HG02678 (cell line): ENCODE measurements around the gene IGSF23.
"Not testable (repeated sequence)": the region's sequence is repeated elsewhere in the genome, so short reads cannot be mapped to it uniquely, and the experiment has no call there.

Experiments used
- ATAC-seq: cut with Tn5 transposase; IDR thresholded peaks from one replicate; pipeline ENCODE4 v1.9.1; 2021; ENCODE audit warnings: mild to moderate bottlenecking, moderate library complexity; ENCODE audit not compliant: unreplicated experiment

The IGSF23 gene

DNA sequence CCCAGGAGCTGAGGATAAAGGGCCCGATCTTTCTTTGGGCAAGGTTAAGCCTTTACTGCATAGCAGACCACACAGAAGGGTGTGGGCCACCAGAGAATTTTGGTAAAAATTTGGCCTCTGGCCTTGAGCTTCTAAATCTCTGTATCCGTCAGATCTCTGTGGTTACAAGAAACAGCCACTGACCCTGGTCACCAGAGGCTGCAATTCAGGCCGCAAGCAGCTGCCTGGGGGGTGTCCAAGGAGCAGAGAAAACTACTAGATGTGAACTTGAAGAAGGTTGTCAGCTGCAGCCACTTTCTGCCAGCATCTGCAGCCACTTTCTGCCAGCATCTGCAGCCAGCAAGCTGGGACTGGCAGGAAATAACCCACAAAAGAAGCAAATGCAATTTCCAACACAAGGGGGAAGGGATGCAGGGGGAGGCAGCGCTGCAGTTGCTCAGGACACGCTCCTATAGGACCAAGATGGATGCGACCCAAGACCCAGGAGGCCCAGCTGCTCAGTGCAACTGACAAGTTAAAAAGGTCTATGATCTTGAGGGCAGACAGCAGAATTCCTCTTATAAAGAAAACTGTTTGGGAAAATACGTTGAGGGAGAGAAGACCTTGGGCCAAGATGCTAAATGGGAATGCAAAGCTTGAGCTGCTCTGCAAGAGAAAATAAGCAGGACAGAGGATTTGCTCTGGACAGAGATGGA is 49.5 kb downstream of the IGSF23 start:
- no peak for ATAC-seq

DNA sequence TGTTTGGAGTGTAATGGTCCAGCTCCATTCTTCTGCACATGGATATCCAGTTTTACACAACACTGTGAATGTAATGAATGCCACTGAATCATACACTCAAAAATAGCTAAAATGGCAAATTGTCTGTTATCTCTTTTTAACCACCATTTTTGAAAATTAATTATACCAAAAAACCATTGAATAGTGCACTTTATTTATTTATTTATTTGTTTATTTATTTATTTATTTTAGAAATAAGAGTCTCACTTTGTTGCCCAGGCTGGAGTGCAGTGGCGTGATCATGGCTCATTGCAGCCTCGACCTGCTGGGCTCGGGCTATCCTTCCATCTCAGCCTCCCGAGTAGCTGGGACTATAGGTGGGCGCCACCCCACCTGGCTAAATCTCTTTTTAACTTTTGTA is 50.6 kb downstream of the IGSF23 start:
- no peak for ATAC-seq

DNA sequence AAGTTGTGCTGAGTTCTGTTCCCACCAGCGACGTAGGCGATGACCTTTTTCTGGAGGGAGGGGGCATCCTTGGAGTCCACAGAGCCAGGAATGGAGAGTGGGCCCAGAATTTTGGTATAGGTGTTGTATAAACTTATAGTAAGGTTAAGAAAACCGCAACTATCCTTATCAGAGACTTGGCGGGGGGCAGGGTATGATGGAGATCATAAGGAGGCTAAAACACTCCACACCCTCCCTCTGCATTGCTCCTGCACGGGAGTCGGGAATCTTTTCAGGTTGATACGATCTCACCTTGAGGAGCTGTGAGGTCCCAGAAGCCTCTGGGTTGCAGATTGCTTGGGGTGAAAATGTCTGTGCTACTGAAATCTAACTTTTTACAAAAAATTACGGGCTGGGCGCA is 51.6 kb downstream of the IGSF23 start:
- ATAC-seq: no peak

DNA sequence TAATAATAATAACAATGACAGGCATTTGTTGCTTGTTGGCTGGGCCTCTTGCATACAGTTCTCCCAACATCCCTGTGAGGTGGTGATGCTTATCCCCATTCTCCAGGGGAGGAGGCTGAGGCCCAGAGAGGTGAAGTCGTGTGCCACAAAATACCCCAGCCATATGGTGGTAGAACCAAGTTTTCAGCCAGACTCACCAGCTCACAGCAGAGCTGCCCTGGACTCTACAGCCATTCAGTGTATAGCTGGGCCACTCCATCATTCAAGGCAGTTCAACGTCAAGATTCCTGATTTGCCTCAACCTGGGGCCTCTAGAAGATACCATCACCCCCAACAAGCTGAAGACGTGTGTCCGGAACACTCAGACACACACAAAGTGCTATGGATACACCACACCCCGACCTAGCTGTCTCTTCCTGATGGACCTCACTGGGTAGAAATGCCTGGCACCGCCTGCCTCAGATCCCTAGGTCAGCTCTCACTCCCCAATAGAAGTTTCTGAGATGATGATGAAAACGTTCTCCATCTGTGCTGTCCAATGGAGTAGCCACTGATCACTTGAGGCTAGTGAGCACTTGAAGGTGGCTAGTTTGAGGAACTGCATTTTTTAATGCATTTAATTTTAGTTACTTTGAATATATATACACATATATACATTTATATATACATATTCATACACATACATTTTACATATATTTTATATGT is 53.6 kb downstream of the IGSF23 start:
- no peak for ATAC-seq

DNA sequence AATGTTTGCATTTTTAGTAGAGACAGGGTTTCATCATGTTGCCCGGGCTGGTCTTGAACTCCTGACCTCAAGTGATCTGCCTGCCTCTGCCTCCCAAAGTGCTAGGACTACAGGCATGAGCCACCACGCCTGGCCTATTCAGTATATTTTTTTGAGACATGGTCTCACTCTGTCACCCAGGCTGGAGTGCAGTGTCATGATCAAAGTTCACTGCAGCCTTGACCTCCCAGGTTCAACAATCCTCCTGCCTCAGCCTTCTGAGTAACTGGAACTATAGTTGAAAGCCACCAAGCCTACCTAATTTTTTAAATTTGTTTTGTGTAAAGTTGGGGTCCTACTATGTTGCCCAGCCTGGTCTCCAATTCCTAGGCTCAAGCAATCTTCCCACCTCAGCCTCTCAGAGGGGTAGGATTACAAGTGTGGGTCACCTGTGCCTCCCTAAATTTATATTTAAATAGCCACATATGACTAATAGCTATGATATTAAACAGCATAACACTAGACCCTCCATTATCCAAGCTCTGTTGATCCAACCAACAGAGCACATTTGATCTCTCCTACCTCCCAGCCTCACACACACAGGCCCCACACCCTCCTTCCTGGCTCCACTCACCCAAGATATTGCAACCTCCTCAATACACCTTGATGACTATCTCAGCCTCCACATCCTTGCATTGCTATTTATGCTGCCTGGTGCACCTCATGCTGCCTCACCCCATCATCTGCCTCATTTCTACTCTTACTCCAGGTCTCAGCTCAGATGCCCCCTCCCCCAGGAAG is 55.8 kb downstream of the IGSF23 start:
- no peak for ATAC-seq

DNA sequence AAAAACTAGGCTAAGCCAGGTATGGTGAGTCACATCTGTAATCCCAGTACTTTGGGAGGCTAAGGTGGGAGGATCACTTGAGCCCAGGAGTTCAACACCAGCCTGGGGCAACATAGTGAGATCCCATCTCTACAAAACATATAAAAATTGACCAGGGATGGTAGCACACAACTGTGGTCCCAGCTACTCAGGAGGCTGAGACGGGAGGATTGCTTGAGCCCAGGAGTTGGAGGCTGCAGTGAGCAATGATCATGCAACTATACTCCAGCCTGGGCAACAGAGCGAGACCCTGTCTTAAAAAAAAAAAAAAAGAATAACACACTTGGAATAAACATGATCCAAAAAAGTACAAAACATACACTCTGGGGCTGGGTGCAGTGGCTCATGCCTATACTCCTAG is 56.7 kb downstream of the IGSF23 start:
- ATAC-seq: not testable (repeated sequence)

DNA sequence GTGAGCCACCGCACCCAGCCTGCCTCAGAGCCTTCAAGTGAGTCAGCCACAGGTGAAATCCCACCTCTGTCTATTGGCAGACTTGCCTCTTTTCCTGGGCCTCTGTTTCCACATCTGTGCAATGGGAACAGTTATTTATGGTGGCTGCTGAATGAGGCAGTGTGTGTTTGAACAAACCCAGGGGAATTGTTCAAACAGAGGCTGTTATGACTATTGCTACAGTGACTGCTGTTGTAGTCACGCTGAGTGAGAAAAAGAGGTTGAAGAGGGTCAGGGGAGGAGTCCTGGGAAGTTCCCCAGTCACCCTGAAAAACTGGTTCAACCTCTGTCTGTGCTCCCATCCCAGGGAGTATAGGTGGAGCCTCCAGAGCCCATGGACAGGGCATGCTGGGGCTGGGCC is 58.0 kb downstream of the IGSF23 start, which contains the start of gene CEACAM19:
CEACAM19 (plus strand) TSS at position 83 of the 400 bp plus-strand sequence. CDS start 450 bp downstream, outside the sequence.
- ATAC-seq: no peak

DNA sequence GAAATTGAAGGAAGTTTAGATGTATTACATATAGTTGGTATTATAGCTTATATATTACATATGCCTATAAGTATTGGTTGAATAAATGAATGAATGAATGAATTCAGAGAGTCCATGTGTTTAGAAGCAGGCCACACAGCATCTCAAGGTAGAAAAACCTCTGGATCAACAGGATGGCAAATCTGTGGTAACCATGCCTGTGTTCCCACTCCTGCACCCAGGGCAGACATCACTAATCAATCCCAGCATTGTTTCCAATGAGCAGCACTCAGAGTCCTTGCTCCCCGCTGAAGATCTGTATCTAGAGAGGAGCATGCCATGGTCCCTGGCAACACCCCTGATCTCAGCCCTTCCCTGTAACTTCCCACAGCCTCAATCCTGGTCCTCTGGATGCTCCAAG is 58.9 kb downstream of the IGSF23 start:
- no peak for ATAC-seq

DNA sequence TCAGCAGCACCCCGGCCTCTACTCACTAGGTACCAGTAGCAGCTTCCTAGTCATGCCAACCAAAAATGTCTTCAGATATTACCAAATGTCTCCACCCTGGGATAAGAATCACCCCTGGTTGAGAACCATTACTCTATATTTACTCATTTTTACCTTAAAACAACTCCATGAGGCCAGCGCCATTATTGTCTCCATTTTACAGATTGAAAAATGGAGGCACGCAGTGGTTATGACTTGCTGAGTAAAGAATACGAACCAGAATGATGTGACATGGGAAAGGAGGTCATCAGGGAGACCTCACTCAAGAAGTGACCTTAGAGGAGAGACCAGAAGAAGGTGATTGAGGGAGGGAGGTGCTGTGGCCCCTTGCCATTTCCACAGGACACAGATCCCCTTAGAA is 60.1 kb downstream of the IGSF23 start:
- ATAC-seq: no peak

DNA sequence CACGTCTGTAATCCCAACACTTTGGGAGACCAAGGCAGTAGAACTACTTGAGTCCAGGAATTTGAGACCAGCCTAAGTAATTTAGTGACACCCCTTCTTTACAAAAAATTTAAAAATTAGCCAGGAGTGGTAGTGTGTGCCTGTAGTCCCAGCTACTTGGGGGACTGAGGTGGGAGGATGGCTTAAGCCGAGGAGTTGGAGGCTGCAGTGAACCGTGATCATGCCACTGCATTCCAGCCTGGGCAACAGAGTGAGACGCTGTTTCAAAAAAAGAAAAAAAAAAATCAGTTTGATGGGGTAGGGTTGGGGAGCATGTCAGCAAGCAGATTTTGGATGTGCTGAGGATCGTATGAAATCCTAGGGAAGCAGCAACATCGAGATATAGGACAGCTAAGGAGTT is 62.2 kb downstream of the IGSF23 start:
- no peak for ATAC-seq

DNA sequence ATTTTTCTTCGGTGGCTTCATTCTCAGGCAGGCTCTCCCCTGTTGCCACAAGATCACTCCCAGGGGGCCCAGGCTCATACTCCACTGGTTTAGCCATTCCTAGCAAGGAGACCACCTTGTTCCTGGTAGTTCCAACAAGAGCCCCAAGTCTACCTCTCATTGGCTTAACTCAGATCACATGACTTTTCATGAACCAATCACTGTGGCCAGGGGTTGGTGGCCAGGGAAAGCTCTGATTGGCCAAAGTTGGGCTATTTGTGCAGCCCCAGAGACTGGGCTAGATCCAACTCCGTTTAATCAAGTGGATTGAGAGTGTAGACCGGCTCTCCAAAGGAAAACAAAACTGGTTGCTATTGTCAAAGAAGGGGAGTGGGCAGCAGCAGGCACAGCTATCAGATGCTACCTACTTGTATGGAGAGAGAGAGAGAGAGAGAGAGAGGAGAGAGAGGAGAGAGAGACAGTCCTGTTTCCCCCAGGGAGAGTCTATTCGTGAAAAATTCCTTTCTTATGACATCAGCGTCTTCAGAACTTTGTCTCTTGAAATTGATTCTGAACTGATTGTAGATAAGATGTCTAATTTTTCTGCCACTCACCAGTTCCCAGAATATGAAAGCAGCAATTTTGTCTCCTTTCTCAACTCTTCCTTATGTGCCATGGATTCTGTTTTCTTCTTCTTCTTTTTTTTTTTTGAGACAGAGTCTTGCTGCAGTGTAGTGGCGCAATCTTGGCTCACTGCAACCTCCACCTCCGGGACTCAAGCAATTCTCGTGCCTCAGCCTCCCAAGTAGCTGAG is 63.9 kb downstream of the IGSF23 start:
- ATAC-seq: no peak

DNA sequence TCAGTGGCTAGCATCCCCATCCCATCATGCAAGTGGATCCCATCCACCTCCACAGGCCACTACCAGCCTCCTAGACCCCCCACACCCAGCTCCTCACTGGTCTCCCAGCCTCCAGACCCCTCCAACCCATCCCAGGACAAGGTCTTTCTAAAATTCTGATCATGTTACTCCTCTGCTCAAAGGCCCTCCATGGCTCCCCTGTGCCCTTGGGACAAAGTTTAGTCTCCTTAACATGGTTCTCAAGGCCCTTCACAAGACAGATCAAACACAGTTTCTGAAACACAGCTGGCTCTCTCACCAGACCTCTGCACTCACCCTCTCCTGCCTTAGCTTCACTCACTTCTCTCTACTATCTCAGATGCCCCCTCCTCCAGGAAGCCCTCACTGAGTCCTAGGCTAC is 67.2 kb downstream of the IGSF23 start:
- no peak for ATAC-seq

DNA sequence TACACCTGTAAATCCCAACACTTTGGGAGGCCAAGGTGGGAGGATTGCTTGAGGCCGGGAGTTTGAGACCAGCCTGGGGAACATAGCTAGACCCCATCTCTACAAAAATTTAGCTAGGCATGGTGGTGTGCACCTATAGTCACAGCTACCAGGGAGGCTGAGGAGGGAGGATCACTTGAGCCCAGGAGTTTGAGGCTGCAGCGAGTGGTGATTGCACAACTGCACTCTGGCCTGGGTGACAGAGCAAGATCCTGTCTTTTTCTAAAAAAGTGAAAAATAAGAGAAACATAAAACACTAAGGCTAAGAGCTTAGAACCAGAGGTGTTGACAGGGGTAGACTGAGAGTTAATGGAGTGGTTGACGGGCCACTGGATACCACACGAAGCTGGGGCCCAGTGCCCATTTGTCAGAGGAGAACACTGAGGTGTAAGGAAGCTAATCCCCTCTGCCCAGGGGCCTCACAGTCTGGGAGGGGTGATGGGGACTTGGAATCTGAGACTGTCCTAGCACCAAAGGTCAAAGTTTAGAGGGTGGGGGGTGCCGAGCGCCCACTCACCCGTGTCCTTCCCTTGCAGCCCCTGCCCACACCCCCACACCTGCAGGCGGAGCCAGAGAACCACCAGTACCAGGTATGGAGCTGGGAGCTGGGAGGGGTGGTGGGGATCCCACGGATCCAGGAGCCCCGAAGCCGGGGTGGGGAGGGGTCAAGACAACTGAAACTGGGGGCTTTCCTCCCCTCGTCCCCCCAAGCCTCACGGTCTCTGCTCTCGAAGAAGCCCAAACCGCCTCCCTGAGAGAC is 68.8 kb downstream of the IGSF23 start:
- ATAC-seq: no peak

DNA sequence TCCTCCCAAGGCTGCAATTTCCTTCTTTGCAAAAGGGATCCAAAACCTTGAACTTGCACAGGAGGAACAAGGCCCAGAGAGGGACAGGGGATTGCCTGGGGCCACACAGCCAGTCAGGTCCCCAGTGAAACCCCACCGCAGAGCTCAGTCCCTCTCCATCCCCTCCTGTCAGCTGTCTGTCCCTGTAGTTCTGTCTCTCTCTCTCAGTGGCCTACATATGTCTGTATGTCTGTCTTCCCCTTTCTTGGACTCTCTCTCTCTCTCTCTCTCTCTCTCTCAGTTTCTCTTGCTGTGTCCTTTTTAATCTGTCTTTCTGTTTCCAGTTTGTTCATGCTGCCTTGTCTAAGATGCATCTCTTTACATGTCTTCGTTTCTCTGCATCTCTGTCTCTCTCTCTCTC is 69.4 kb downstream of the IGSF23 start:
- ATAC-seq: no peak

DNA sequence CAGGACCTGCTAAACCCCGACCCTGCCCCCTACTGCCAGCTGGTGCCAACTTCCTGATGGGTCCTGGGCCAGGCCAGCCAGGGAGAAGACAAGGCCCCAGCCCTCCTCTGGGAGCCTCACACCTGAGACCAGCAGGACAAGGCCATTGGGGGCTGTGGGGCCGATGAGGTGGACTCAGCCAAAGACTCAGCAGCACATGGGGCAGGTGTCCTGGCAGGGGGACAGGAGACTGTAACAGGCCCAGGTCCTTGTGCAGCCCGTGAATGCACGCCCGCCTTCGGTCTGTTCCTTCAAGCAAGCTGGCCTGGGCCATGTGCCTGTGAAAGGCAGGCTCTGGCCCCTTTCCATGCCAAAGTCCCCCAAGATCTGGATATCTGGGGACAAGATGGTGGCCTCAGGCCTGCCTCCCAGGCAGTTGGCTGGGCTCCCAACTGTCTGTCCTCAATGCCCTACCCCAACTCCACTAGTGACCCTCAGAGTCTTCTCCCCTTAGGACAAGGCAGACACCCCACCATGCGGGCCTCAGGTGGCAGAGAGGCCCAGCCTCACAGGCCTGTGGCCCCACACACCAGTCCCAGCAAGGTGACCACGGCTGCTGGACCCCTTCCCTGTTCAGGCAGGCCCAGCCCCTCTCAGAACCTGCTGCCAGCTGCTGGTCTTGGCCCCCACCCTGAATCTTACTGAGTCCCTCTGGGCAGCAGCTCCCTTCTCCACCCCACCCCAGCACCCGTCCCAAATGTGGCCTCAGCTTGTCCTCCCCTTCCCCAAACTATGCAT is 70.3 kb downstream of the IGSF23 start:
- no peak for ATAC-seq

DNA sequence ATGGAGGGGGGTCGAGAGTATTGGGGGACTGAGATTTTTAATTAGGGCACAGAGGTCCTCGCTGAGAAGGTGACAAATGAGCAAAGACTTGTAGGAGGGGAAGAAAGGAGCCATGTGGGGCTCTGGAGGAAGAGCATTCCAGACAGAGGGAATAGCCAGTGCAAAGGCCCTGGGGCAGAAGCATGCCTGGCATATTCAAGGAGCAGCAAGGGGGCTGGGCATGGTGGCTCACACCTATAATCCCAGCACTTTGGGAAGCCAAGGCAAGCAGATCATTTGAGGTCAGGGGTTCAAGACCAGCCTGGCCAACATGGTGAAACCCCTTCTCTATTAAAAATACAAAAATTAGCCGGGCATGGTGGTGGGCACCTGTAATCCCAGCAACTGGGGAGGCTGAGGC is 71.0 kb downstream of the IGSF23 start:
- not testable (repeated sequence) for ATAC-seq

DNA sequence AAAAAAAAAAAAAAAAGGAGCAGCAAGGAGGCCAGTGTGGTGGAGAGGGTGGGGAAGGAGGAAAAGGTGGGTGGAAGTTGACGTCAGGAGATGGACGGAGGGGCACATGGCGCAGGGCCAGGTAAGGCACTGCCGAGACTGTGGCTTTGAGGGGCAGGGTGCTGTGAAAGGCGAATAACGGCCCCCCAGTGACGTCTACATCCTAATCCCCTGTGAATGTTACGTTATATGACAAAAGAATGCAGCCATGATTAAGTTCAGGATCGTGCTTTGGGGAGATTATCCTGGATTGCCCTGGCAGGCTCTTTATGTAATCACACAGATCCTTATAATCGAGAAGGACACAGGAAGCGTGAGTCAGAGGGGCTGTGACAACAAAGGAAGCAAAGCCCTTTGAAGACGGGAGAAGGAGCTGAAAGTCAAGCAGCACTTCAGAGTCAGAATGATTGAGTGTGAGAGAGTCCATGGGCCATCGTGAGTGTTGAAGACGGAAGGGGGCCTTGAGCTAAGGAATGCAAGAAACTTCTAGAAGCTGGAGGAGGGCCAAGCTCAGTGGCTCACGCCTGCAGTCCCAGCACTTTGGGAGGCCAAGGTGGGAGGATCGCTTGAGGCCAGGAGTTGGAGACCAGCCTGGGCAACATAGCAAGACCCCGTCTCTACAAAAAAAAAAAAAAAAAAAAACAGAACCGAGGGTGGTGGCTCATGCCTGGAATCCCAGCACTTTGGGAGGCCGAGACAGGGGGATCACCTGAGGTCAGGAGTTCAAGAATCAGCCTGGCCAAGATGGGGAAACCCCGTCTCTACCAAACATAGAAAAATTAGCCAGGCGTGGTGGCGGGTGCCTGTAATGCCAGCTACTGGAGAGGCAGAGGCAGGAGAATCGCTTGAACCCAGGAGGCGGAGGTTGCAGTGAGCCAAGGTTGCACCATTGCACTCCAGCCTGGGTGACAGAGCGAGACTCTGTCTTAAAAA is 71.8 kb downstream of the IGSF23 start:
- no peak for ATAC-seq

DNA sequence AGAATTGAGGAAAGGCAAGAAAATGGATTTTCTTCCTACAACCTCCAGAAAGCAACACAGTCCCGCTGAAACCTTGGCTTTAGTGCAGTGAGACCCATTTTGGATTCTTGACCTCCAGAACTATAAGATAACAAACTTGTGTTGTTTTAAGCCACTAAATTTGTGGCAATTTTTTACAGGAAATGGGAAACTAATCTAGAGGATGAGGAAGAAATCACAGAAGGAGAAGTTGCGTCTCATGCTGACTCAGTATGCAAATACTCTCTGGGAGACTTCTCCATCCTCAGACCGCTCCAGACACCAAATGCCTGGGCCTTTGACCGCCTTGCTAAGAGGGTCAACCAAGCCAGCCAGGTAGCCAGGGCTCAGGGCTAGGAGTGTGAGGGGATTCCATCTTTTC is 72.5 kb downstream of the IGSF23 start:
- no peak for ATAC-seq
